ENCODE data around the gene RAPGEF4. TPM values are rescaled to one million over a fixed set of nuclear protein-coding genes. Genes with fewer than 3 reads are reported as not detected.

Gene RAPGEF4
- total RNA-seq, 1 experiment from 2014 or later, result 1.4 TPM

DNA sequence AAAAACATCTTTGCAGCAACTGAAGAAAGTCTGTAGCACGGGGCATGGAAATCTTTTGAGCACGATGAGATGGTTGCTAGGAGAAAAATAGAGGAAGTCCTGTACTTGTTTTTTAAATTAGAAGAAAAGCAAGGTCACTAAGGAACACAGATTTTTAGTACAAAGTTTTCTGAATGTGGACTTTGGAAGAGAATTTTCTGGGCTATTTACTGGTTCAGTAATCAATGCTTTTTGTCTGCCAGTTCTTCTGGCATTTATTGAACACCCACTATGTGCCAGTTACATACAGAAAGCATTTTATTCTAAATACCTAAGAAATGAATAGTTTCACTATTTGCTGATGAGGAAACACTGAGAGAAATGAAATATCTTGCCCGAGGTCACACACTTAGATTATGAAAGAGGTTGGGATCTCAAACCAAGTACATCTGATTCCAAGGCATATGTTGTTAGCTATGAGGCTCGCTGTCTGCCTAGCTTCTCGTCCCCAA lies 324.4 kb downstream of the RAPGEF4 start:
- no peak overlapping the region for H3K27ac ChIP-seq (ENCODE audit: insufficient read length, low read depth, low read length)
- H2BK20ac ChIP-seq (ENCODE audit: low read depth, low read length, poor library complexity, severe bottlenecking), result no peak overlapping the region
- no peak for DNase-seq
- H3K79me1 ChIP-seq (ENCODE audit: insufficient read depth, low read depth, low read length, poor library complexity, severe bottlenecking), result no peaks in the 10 kb centered on the region
- no peak overlapping the region for H2BK120ac ChIP-seq (ENCODE audit: low read depth, low read length, poor library complexity, severe bottlenecking)
- no peak overlapping the region for H2AK5ac ChIP-seq (ENCODE audit: insufficient read length, low read length)
- H3K18ac ChIP-seq (ENCODE audit: insufficient read length, low read depth, low read length), result no peak overlapping the region
- H3K27me3 ChIP-seq (ENCODE audit: insufficient read depth, low read length), result no peaks in the 10 kb centered on the region
- H2BK15ac ChIP-seq (ENCODE audit: low read depth, low read length), result no peak overlapping the region
- H3K4me1 ChIP-seq (ENCODE audit: insufficient read depth, low read length), result no peaks in the 10 kb centered on the region
- Mint-ChIP-seq H3K27ac (no peak overlapping the region), H3K9me3 (peaks cover 4 to 6% of the 10 kb centered on the region in 2 experiments), H3K27me3 (ENCODE audit: low read depth) (peaks cover 9% of the 10 kb centered on the region; the same call in 1 of the 2 replicates), H3K4me3 (no peak overlapping the region), H3K4me1 (peaks cover 7 to 8% of the 10 kb centered on the region in 2 experiments), H3K36me3 (ENCODE audit: insufficient read depth in 1 of 3, low read depth in 3 of 3) (peaks cover 0 to 4% (median 0%) of the 10 kb centered on the region in 3 experiments; a peak in 1 of 7 replicates)
- no peaks in the 10 kb centered on the region for H3K9me3 ChIP-seq (ENCODE audit: control insufficient read depth, low read depth, low read length)
- H3K79me2 ChIP-seq (ENCODE audit: insufficient read depth, low read length), result no peaks in the 10 kb centered on the region
- H3T11ph ChIP-seq (ENCODE audit: low read length), result no peak overlapping the region
- H3K4ac ChIP-seq (ENCODE audit: low read depth, low read length), result no peak overlapping the region
- H4K8ac ChIP-seq (replicated peaks; ENCODE audit: insufficient read length, low read depth, low read length), result no peak overlapping the region
- H3K23ac ChIP-seq (ENCODE audit: insufficient read length, low read depth, low read length), result no peak overlapping the region
- no peaks in the 10 kb centered on the region for H3K23me2 ChIP-seq (ENCODE audit: insufficient read length, low read depth, low read length, poor library complexity, severe bottlenecking)
- no peak overlapping the region for H4K5ac ChIP-seq (ENCODE audit: insufficient read length, low read depth, low read length)
- no peak overlapping the region for H2BK5ac ChIP-seq (ENCODE audit: insufficient read length, low read length)
- H4K91ac ChIP-seq (ENCODE audit: insufficient read length, low read depth, low read length), result no peak overlapping the region
- no peak overlapping the region for H3K9ac ChIP-seq (ENCODE audit: extremely low read depth, insufficient read length, low read length)
- no peaks in the 10 kb centered on the region for H4K20me1 ChIP-seq (ENCODE audit: control insufficient read depth, insufficient read depth, insufficient read length)
- no peak overlapping the region for H3K56ac ChIP-seq (ENCODE audit: insufficient read length, low read depth, low read length)
- no peak overlapping the region for H2AFZ ChIP-seq (ENCODE audit: low read length)
- H3K14ac ChIP-seq (ENCODE audit: insufficient read depth, low read length), result no peak overlapping the region
- WGBS (ENCODE audit: extremely low coverage, insufficient read length, low lambda C conversion rate), result no CpG with 5 or more reads among the region's 5 CpGs
- TF ChIP-seq, protein P1, sequence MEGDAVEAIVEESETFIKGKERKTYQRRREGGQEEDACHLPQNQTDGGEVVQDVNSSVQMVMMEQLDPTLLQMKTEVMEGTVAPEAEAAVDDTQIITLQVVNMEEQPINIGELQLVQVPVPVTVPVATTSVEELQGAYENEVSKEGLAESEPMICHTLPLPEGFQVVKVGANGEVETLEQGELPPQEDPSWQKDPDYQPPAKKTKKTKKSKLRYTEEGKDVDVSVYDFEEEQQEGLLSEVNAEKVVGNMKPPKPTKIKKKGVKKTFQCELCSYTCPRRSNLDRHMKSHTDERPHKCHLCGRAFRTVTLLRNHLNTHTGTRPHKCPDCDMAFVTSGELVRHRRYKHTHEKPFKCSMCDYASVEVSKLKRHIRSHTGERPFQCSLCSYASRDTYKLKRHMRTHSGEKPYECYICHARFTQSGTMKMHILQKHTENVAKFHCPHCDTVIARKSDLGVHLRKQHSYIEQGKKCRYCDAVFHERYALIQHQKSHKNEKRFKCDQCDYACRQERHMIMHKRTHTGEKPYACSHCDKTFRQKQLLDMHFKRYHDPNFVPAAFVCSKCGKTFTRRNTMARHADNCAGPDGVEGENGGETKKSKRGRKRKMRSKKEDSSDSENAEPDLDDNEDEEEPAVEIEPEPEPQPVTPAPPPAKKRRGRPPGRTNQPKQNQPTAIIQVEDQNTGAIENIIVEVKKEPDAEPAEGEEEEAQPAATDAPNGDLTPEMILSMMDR (conservative IDR thresholded peaks at IDR 0.05), result no peak
- H2BK12ac ChIP-seq (ENCODE audit: insufficient read length, low read depth, low read length), result no peak overlapping the region
- H3K4me2 ChIP-seq (ENCODE audit: insufficient read depth, insufficient read length, low read length), result no peak overlapping the region
